Neural progenitor cell (in vitro differentiated cells): Measurements from ENCODE around the gene F2RL1. TPM values are rescaled to one million over a fixed set of nuclear protein-coding genes. Genes with fewer than 3 reads are reported as not detected.

Source experiments
- DNase-seq: peaks from one replicate; pipeline ENCODE4 v3.0.0-alpha.2; 2016; ENCODE audit warnings: low spot score
- H2AFZ ChIP-seq: fragments of 200-600 bp; sonication (generic); replicated peaks from 2 replicates; pipeline ENCODE4 v1.6.1; 2016; ENCODE audit warnings: antibody characterized with exemption
- H3F3A ChIP-seq: fragments of 200-600 bp; sonication (generic); 2 replicates; pipeline ENCODE4 v1.6.1; 2016; ENCODE audit warnings: antibody characterized with exemption, low read depth
- H3K27ac ChIP-seq: fragments of 200-600 bp; sonication (generic); 2 replicates; pipeline ENCODE4 v1.5.1; 2016; ENCODE audit warnings: mild to moderate bottlenecking
- H3K27me3 ChIP-seq: fragments of 200-600 bp; sonication (generic); 2 replicates; pipeline ENCODE4 v1.6.1; 2016; ENCODE audit warnings: mild to moderate bottlenecking, moderate library complexity
- H3K36me3 ChIP-seq: fragments of 200-600 bp; sonication (generic); 2 replicates; pipeline ENCODE4 v1.5.1; 2016
- H3K4me1 ChIP-seq: fragments of 200-600 bp; sonication (generic); 2 replicates; pipeline ENCODE4 v1.6.1; 2016; ENCODE audit warnings: mixed run types
- H3K4me2 ChIP-seq: fragments of 200-600 bp; sonication (generic); 2 replicates; pipeline ENCODE4 v1.6.1; 2016
- H3K4me3 ChIP-seq: fragments of 200-600 bp; sonication (generic); 2 replicates; pipeline ENCODE4 v1.5.1; 2016
- H3K79me2 ChIP-seq: fragments of 200-600 bp; sonication (generic); 2 replicates; pipeline ENCODE4 v1.6.1; 2016; ENCODE audit warnings: low read depth
- H3K9ac ChIP-seq: fragments of 200-600 bp; sonication (generic); 2 replicates; pipeline ENCODE4 v1.6.1; 2016
- H3K9me3 ChIP-seq: fragments of 200-600 bp; sonication (generic); 2 replicates; pipeline ENCODE4 v1.5.1; 2016; ENCODE audit warnings: low read depth
- H4K20me1 ChIP-seq: fragments of 200-600 bp; sonication (generic); 2 replicates; pipeline ENCODE4 v1.6.1; 2016; ENCODE audit warnings: low read depth
- H3K27ac Mint-ChIP-seq: 3 replicates; pipeline ENCODE4 v1.8.0; 2021; ENCODE audit warnings: mixed read lengths
- H3K27me3 Mint-ChIP-seq: 2 replicates; pipeline ENCODE4 v1.8.0; 2022; ENCODE audit warnings: low read depth, mild to moderate bottlenecking, inconsistent platforms, moderate library complexity, mixed read lengths; ENCODE audit not compliant: insufficient read depth
- H3K36me3 Mint-ChIP-seq: 3 replicates; pipeline ENCODE4 v1.8.0; 2021; ENCODE audit warnings: mixed read lengths
- H3K4me1 Mint-ChIP-seq: 3 replicates; pipeline ENCODE4 v1.8.0; 2021; ENCODE audit warnings: mixed read lengths
- H3K4me3 Mint-ChIP-seq: 3 replicates; pipeline ENCODE4 v1.8.0; 2021; ENCODE audit warnings: mild to moderate bottlenecking, moderate library complexity, mixed read lengths
- H3K9me3 Mint-ChIP-seq: 3 replicates; pipeline ENCODE4 v1.8.0; 2020; ENCODE audit warnings: mixed read lengths
- EZH2 ChIP-seq: fragments of 200-600 bp; sonication (generic); IDR thresholded peaks from 2 replicates; pipeline ENCODE4 v1.6.1; 2017; ENCODE audit warnings: antibody characterized with exemption, mild to moderate bottlenecking, moderate library complexity
- EZH2phosphoT487 ChIP-seq: fragments of 200-600 bp; sonication (generic); IDR thresholded peaks from 2 replicates; pipeline ENCODE4 v1.6.1; 2017; ENCODE audit warnings: antibody characterized with exemption
- small RNA-seq: library from RNA; depleted of rRNA; stranded (forward); fragments of <200 nt; gene quantifications from one replicate; pipeline ENCODE3, GENCODE V24; 2015
- total RNA-seq: library from RNA; depleted of rRNA; stranded (reverse); fragments of >200 nt; gene quantifications from 2 replicates; pipeline ENCODE4 v1.2.3, GENCODE V29; 2015; ENCODE audit warnings: low replicate concordance
- TF ChIP-seq, protein P1 (sequence below): fragments of 200-600 bp; sonication (generic); IDR thresholded peaks from 2 replicates; pipeline ENCODE4 v1.5.1; 2017; ENCODE audit warnings: antibody characterized with exemption, mild to moderate bottlenecking

The F2RL1 gene
- total RNA-seq, 1 donor from 2014 or later = 9.3 TPM

- Histone ChIP-seq H3K27me3 (no peaks in the 10 kb centered on the region), H3K4me1 (peaks cover 8% of the 10 kb centered on the region), H3K9me3 (no peaks in the 10 kb centered on the region), H3K79me2 (no peaks in the 10 kb centered on the region), H3F3A (peaks cover 3% of the 10 kb centered on the region), H3K36me3 (no peaks in the 10 kb centered on the region), H3K27ac (no peak overlapping the region), H3K4me3 (no peak overlapping the region), H4K20me1 (no peaks in the 10 kb centered on the region), H3K4me2 (no peak overlapping the region), H2AFZ (no peak overlapping the region), H3K9ac (no peak overlapping the region)
- TF ChIP-seq EZH2 (no peak), EZH2phosphoT487 (no peak)
- TF ChIP-seq, protein P1, sequence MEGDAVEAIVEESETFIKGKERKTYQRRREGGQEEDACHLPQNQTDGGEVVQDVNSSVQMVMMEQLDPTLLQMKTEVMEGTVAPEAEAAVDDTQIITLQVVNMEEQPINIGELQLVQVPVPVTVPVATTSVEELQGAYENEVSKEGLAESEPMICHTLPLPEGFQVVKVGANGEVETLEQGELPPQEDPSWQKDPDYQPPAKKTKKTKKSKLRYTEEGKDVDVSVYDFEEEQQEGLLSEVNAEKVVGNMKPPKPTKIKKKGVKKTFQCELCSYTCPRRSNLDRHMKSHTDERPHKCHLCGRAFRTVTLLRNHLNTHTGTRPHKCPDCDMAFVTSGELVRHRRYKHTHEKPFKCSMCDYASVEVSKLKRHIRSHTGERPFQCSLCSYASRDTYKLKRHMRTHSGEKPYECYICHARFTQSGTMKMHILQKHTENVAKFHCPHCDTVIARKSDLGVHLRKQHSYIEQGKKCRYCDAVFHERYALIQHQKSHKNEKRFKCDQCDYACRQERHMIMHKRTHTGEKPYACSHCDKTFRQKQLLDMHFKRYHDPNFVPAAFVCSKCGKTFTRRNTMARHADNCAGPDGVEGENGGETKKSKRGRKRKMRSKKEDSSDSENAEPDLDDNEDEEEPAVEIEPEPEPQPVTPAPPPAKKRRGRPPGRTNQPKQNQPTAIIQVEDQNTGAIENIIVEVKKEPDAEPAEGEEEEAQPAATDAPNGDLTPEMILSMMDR = no peak
- Mint-ChIP-seq H3K27me3 (peaks cover 2% of the 10 kb centered on the region), H3K9me3 (no peaks in the 10 kb centered on the region), H3K27ac (no peak overlapping the region), H3K4me1 (peaks cover 17% of the 10 kb centered on the region), H3K36me3 (no peaks in the 10 kb centered on the region), H3K4me3 (no peak overlapping the region)
- no peak for DNase-seq
Observed at GRCh38 chr5:76870046-76870445, 51.2 kb downstream of the F2RL1 start.

GRCh38 chr5:76874088-76874581 is 55.3 kb downstream of the F2RL1 start:
- H3F3A ChIP-seq = peaks cover 3% of the 10 kb centered on the region
- Mint-ChIP-seq H3K36me3 (no peaks in the 10 kb centered on the region), H3K27ac (no peak overlapping the region), H3K4me1 (peaks cover 12% of the 10 kb centered on the region), H3K4me3 (no peak overlapping the region), H3K9me3 (no peaks in the 10 kb centered on the region), H3K27me3 (peaks cover 2% of the 10 kb centered on the region)
- H3K27ac ChIP-seq = no peak overlapping the region
- no peaks in the 10 kb centered on the region for H3K79me2 ChIP-seq
- no peak overlapping the region for H2AFZ ChIP-seq
- H4K20me1 ChIP-seq = no peaks in the 10 kb centered on the region
- DNase-seq = no peak
- no peaks in the 10 kb centered on the region for H3K27me3 ChIP-seq
- H3K9ac ChIP-seq = no peak overlapping the region
- H3K4me2 ChIP-seq = peak overlapping the region; percentile 48
- no peak overlapping the region for H3K4me3 ChIP-seq
- TF ChIP-seq EZH2phosphoT487 (no peak), EZH2 (no peak)
- TF ChIP-seq, protein P1 = no peak
- no peaks in the 10 kb centered on the region for H3K36me3 ChIP-seq
- no peaks in the 10 kb centered on the region for H3K9me3 ChIP-seq
- H3K4me1 ChIP-seq = peaks cover 13% of the 10 kb centered on the region

Small RNA genes within 50 kb of the gene (small RNA-seq; reads per million reads assigned to genes)
- not detected for gene RN7SL208P

Other genes with a start within 250 kb of the F2RL1 start
- 3.6 and 4.3 TPM in 2 replicates for gene F2RL2, start 195.6 kb upstream of the F2RL1 start, total RNA-seq
- gene F2R, start 102.9 kb upstream of the F2RL1 start, total RNA-seq = 48.5 and 53.8 TPM in 2 replicates
- not detected in 2 replicates for gene S100Z, start 31.0 kb downstream of the F2RL1 start, total RNA-seq
- 0.09 and 0.51 TPM in 2 replicates for gene CRHBP, start 134.0 kb downstream of the F2RL1 start, total RNA-seq
- gene AGGF1, start 211.4 kb downstream of the F2RL1 start, total RNA-seq = 33.1 and 35.1 TPM in 2 replicates